PFSK-1 (cell line): ENCODE results near the gene PARP1.

Source experiments
- POLR2AphosphoS5 ChIP-seq: IDR thresholded peaks from 2 replicates; pipeline ENCODE4 v1.6.1; 2012; ENCODE audit warnings: low read depth, mild to moderate bottlenecking, control low read depth, low read length, moderate library complexity
- TF ChIP-seq, protein P1 (sequence below), 2 experiments: IDR thresholded peaks; 2 replicates each; pipeline versions ENCODE4 v1.6.1 to v1.8.0; 2011 to 2012; ENCODE audit warnings: low read depth in 2 of 2, low read length in 2 of 2, control low read depth in 1 of 2, inconsistent platforms in 1 of 2, mild to moderate bottlenecking in 1 of 2, moderate library complexity in 1 of 2; ENCODE audit not compliant: insufficient read depth in 1 of 2

GRCh38 chr1:226436472-226436854 is 28.6 kb upstream of the PARP1 start:
- TF ChIP-seq, protein P1, sequence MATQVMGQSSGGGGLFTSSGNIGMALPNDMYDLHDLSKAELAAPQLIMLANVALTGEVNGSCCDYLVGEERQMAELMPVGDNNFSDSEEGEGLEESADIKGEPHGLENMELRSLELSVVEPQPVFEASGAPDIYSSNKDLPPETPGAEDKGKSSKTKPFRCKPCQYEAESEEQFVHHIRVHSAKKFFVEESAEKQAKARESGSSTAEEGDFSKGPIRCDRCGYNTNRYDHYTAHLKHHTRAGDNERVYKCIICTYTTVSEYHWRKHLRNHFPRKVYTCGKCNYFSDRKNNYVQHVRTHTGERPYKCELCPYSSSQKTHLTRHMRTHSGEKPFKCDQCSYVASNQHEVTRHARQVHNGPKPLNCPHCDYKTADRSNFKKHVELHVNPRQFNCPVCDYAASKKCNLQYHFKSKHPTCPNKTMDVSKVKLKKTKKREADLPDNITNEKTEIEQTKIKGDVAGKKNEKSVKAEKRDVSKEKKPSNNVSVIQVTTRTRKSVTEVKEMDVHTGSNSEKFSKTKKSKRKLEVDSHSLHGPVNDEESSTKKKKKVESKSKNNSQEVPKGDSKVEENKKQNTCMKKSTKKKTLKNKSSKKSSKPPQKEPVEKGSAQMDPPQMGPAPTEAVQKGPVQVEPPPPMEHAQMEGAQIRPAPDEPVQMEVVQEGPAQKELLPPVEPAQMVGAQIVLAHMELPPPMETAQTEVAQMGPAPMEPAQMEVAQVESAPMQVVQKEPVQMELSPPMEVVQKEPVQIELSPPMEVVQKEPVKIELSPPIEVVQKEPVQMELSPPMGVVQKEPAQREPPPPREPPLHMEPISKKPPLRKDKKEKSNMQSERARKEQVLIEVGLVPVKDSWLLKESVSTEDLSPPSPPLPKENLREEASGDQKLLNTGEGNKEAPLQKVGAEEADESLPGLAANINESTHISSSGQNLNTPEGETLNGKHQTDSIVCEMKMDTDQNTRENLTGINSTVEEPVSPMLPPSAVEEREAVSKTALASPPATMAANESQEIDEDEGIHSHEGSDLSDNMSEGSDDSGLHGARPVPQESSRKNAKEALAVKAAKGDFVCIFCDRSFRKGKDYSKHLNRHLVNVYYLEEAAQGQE (IDR thresholded peaks at IDR 0.05; ENCODE audit: insufficient read depth in 1 of 2, low read depth in 2 of 2, low read length in 2 of 2): no peak
- no peak for TF ChIP-seq POLR2AphosphoS5
